MCF 10A (cell line): Measurements from ENCODE around the gene ROCK2. TPM values are rescaled to one million over a fixed set of nuclear protein-coding genes. Genes with fewer than 3 reads are reported as not detected.

Source experiments
- BruUV-seq: library from RNA; stranded (reverse); fragments of 400-500 nt; replicated peaks from 2 replicates; lab custom pipeline; 2021; lab: Mats Ljungman, UMichigan
- CTCF ChIA-PET: fragments of 300-600 bp; sonication (Branson Sonifier 250); formaldehyde crosslinking; extraction: SDS; loops from one replicate; lab custom pipeline; 2021; ENCODE audit warnings: antibody characterized with exemption, inconsistent platforms; lab: Yijun Ruan, JAX
- POLR2A ChIA-PET: fragments of 300-600, 350-650 bp; sonication (Branson Sonifier 250); formaldehyde crosslinking; extraction: SDS; loops from one replicate; lab custom pipeline; 2020; ENCODE audit warnings: antibody characterized with exemption, inconsistent platforms; lab: Yijun Ruan, JAX
- DNase-seq: peaks from one replicate; pipeline ENCODE4 v3.0.0-alpha.2; 2018; ENCODE audit not compliant: unreplicated experiment
- H3K27ac Mint-ChIP-seq: one replicate; pipeline ENCODE4 v1.8.0; 2022; ENCODE audit warnings: mild to moderate bottlenecking, low read depth, mixed read lengths; ENCODE audit not compliant: unreplicated experiment
- H3K27me3 Mint-ChIP-seq: one replicate; pipeline ENCODE4 v1.8.0; 2022; ENCODE audit warnings: mixed read lengths; ENCODE audit not compliant: insufficient read depth, unreplicated experiment
- H3K36me3 Mint-ChIP-seq: one replicate; pipeline ENCODE4 v1.8.0; 2022; ENCODE audit warnings: mild to moderate bottlenecking, moderate library complexity, mixed read lengths; ENCODE audit not compliant: insufficient read depth, unreplicated experiment
- H3K4me1 Mint-ChIP-seq: one replicate; pipeline ENCODE4 v1.8.0; 2022; ENCODE audit warnings: mixed read lengths; ENCODE audit not compliant: insufficient read depth, unreplicated experiment
- H3K4me3 Mint-ChIP-seq: one replicate; pipeline ENCODE4 v1.8.0; 2022; ENCODE audit warnings: mild to moderate bottlenecking, moderate library complexity, mixed read lengths; ENCODE audit not compliant: unreplicated experiment
- H3K9me3 Mint-ChIP-seq: one replicate; pipeline ENCODE4 v1.8.0; 2022; ENCODE audit warnings: mixed read lengths; ENCODE audit not compliant: unreplicated experiment
- CTCF ChIP-seq: fragments of 200-600 bp; IDR thresholded peaks from one replicate; pipeline ENCODE4 v1.8.0; 2022; ENCODE audit warnings: antibody characterized with exemption, mild to moderate bottlenecking; ENCODE audit not compliant: unreplicated experiment
- intact Hi-C: fragments of 100-400 bp; cut with micrococcal nuclease; formaldehyde crosslinking; loops from 2 replicates; pipeline ENCODE4 v1.14.1; 2022
- total RNA-seq: library from RNA; stranded (reverse); gene quantifications from 2 replicates; pipeline ENCODE4 v1.2.3, GENCODE V29; 2022

ROCK2 gene
- total RNA-seq, 1 experiment from 2014 or later = 40.7 TPM

- Mint-ChIP-seq H3K9me3 (no peaks in the 10 kb centered on the region), H3K36me3 (no peaks in the 10 kb centered on the region), H3K27me3 (no peaks in the 10 kb centered on the region), H3K4me3 (no peak overlapping the region), H3K27ac (no peak overlapping the region), H3K4me1 (peaks cover 4% of the 10 kb centered on the region)
- BruUV-seq = no TSS peak
- no peak for TF ChIP-seq CTCF
- ChIA-PET CTCF (interaction anchor here (0.6 kb wide), 1 partner anchor 132 kb away, joined by 3 read pairs; no protein-coding TSS in a partner anchor), POLR2A (interaction anchor here (1.2 kb wide), 1 partner anchor 15 kb away, joined by 3 read pairs; no protein-coding TSS in a partner anchor)
- DNase-seq = no peak
- intact Hi-C loops = no loop called here
Observed at GRCh38 chr2:11357428-11357972, 13.1 kb upstream of the ROCK2 start.

GRCh38 chr2:11356764-11357163 lies 12.3 kb upstream of the ROCK2 start:
- no peak for DNase-seq
- BruUV-seq = no TSS peak
- TF ChIP-seq CTCF = no peak
- ChIA-PET POLR2A (no interaction called here), CTCF (no interaction called here)
- no peaks in the 10 kb centered on the region for H3K27me3 Mint-ChIP-seq
- H3K4me3 Mint-ChIP-seq = no peak overlapping the region
- intact Hi-C loops = no loop called here
- no peak overlapping the region for H3K27ac Mint-ChIP-seq
- H3K9me3 Mint-ChIP-seq = no peaks in the 10 kb centered on the region
- peaks cover 6% of the 10 kb centered on the region for H3K4me1 Mint-ChIP-seq
- H3K36me3 Mint-ChIP-seq = no peaks in the 10 kb centered on the region

- CTCF ChIA-PET = interaction anchor here (0.8 to 1.7 kb wide), 2 partner anchors 19 to 62 kb away, joined by 4 read pairs; no protein-coding TSS in a partner anchor
- Mint-ChIP-seq H3K36me3 (no peaks in the 10 kb centered on the region), H3K27me3 (no peaks in the 10 kb centered on the region), H3K4me3 (no peak overlapping the region), H3K9me3 (no peaks in the 10 kb centered on the region), H3K27ac (no peak overlapping the region), H3K4me1 (peaks cover 6% of the 10 kb centered on the region)
- intact Hi-C loops = no loop called here
- no peak for DNase-seq
- no peak for TF ChIP-seq CTCF
- no TSS peak for BruUV-seq
- POLR2A ChIA-PET = interaction anchor here (1.2 to 2.1 kb wide), 2 partner anchors 10 to 13 kb away, joined by 3 to 9 read pairs; partner anchors contain the start of gene ROCK2
Observed at GRCh38 chr2:11355194-11356053, 11.0 kb upstream of the ROCK2 start.
